A673 (cell line): ENCODE measurements around the gene PGM2L1.

ENCODE experiments used
- CTCF ChIP-seq: fragments of 300-800, 200-600 bp; sonication (generic); conservative IDR thresholded peaks from 2 replicates; pipeline ENCODE4 v1.5.1; 2017; ENCODE audit warnings: low read depth, mild to moderate bottlenecking, antibody characterized with exemption, low read length, moderate library complexity, mixed read lengths
- EZH2 ChIP-seq: fragments of 200-600 bp; sonication (generic); IDR thresholded peaks from 2 replicates; pipeline ENCODE4 v1.6.1; 2017; ENCODE audit warnings: borderline replicate concordance, low read depth, mild to moderate bottlenecking, mixed read lengths, antibody characterized with exemption, low read length; ENCODE audit not compliant: poor library complexity, severe bottlenecking

DNA sequence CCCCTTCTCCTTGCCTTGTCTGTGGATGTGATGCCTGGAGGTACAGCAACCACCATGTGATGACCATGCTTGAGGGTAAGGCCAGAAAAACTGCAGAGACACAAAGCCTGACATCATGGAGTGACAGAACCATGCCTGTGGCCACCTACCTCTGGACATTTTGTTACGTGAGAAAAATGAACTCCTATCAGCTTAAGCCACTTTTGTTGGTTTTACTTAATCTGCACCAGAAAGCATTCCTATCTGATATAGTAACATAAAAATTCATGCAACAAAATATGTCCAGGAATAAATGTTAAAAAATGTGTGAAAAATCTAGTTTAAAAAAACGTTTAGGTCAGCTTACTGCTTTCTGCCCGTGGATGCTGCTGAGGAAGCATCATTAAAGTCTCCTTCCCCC is 44.2 kb downstream of the PGM2L1 start:
- no peak for TF ChIP-seq CTCF
- no peak for TF ChIP-seq EZH2
